ENCODE measurements around the gene IL32.

Gene IL32

GRCh38 chr16:3023415-3023668, 42.1 kb upstream of the IL32 start:
- CTCF ChIA-PET: interaction anchor here (1.2 to 6.5 kb wide), 2 partner anchors 8 to 36 kb away, joined by 4 to 71 read pairs; no protein-coding TSS in a partner anchor
- TF ChIP-seq, protein P1, sequence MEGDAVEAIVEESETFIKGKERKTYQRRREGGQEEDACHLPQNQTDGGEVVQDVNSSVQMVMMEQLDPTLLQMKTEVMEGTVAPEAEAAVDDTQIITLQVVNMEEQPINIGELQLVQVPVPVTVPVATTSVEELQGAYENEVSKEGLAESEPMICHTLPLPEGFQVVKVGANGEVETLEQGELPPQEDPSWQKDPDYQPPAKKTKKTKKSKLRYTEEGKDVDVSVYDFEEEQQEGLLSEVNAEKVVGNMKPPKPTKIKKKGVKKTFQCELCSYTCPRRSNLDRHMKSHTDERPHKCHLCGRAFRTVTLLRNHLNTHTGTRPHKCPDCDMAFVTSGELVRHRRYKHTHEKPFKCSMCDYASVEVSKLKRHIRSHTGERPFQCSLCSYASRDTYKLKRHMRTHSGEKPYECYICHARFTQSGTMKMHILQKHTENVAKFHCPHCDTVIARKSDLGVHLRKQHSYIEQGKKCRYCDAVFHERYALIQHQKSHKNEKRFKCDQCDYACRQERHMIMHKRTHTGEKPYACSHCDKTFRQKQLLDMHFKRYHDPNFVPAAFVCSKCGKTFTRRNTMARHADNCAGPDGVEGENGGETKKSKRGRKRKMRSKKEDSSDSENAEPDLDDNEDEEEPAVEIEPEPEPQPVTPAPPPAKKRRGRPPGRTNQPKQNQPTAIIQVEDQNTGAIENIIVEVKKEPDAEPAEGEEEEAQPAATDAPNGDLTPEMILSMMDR (IDR thresholded peaks at IDR 0.05; ENCODE audit: insufficient read depth, low read length, missing control alignments): no peak
- H3K4me3 ChIP-seq (ENCODE audit: low read depth, low read length): peak overlapping the region; percentile 75
- DNase-seq (ENCODE audit: low read depth, low spot score): no peak
- POLR2A ChIA-PET: interaction anchor here (0.6 to 5.7 kb wide), 6 partner anchors 8 to 111 kb away, joined by 3 to 40 read pairs (median 6); partner anchors contain the start of gene ZNF213

DNA sequence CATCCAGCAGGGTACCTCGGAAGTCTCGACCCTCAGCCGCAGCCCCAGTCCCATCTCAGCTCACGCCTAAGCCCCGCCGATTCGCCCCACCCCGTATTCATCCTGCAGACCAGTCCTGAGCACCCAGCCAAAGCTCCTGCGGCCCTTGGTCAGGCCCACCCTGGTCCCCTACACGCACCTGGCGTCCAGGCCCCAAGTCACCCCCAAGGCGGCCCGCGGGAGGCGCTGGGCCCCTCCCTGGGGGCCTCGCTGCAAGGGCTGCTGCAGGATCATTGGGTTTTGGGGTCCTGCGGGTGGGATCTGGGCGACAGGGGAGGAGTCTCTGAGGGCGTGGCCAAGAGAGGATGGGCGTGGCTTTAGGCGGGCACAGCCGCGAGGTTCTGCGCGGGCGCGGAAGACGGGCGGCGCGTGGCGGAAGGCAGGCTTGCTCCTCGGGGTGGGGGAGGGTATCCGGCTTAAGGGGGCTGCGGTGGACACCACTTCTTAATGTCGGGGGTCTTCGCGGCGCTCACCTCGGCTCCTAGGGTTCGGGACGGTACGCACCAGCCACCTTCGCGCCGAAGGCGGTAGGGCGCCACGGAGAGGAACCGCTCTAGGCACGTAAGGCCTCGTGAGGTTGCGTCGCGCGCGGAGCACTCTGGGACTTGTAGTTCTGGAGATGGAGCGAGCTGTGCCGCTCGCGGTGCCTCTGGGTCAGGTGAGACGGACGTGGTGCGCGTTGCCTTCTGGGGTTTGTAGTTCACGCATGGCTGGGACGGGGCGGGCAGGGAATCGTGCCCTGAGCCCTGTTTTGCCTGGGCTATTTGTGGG, 41.6 kb upstream of the IL32 start, which contains the start of the genes HCFC1R1 and THOC6:
Gene HCFC1R1, minus strand, starts transcription at position 274 of the 810 bp plus-strand sequence. Its CDS starts 1 bp downstream, at position 273.
Gene THOC6, plus strand, starts transcription at position 367 of the 810 bp plus-strand sequence. Its CDS starts 292 bp downstream, at position 659.
- ChIA-PET POLR2A (interaction anchor here (0.6 to 5.7 kb wide), 7 partner anchors 8 to 136 kb away, joined by 3 to 40 read pairs (median 5); partner anchors contain the start of gene ZNF213), CTCF (interaction anchor here (1.2 to 6.5 kb wide), 3 partner anchors 8 to 36 kb away, joined by 4 to 71 read pairs (median 6); no protein-coding TSS in a partner anchor)
- DNase-seq (ENCODE audit: low read depth, low spot score): peak; percentile 80
- peak within 1 kb of the TSS; percentile 75 for H3K4me3 ChIP-seq (ENCODE audit: low read depth, low read length)
- TF ChIP-seq, protein P1 (IDR thresholded peaks at IDR 0.05; ENCODE audit: insufficient read depth, low read length, missing control alignments): no peak

GRCh38 chr16:3025032-3026002, 40.1 kb upstream of the IL32 start:
- CTCF ChIA-PET: interaction anchor here (0.7 to 1.9 kb wide), 2 partner anchors 9 to 20 kb away, joined by 3 to 6 read pairs; no protein-coding TSS in a partner anchor
- no peak for DNase-seq (ENCODE audit: low read depth, low spot score)
- H3K4me3 ChIP-seq (ENCODE audit: low read depth, low read length): no peak overlapping the region
- TF ChIP-seq, protein P1 (IDR thresholded peaks at IDR 0.05; ENCODE audit: insufficient read depth, low read length, missing control alignments): no peak
- POLR2A ChIA-PET: interaction anchor here (1.2 to 5.7 kb wide), 2 partner anchors 6 to 22 kb away, joined by 3 to 40 read pairs; no protein-coding TSS in a partner anchor

GRCh38 chr16:3026003-3026378, 39.4 kb upstream of the IL32 start:
- ChIA-PET POLR2A (interaction anchor here (1.2 kb wide), 1 partner anchor 22 kb away, joined by 3 read pairs; no protein-coding TSS in a partner anchor), CTCF (interaction anchor here (1.9 to 8.8 kb wide), 2 partner anchors 8 to 21 kb away, joined by 6 to 112 read pairs; no protein-coding TSS in a partner anchor)
- H3K4me3 ChIP-seq (ENCODE audit: low read depth, low read length): no peak overlapping the region
- no peak for DNase-seq (ENCODE audit: low read depth, low spot score)
- TF ChIP-seq, protein P1 (IDR thresholded peaks at IDR 0.05; ENCODE audit: insufficient read depth, low read length, missing control alignments): no peak

- H3K4me3 ChIP-seq (ENCODE audit: low read depth, low read length): no peak overlapping the region
- ChIA-PET CTCF (interaction anchor here (1.3 to 9.6 kb wide), 6 partner anchors 15 to 139 kb away, joined by 4 to 169 read pairs (median 58); partner anchors contain the start of genes BICDL2 and MMP25), POLR2A (interaction anchor here (0.6 to 1.3 kb wide), 3 partner anchors 16 to 871 kb away, joined by 3 to 4 read pairs (median 4); partner anchors contain the start of gene TRAF7)
- TF ChIP-seq, protein P1 (IDR thresholded peaks at IDR 0.05; ENCODE audit: insufficient read depth, low read length, missing control alignments): no peak
- no peak for DNase-seq (ENCODE audit: low read depth, low spot score)
These were observed 38.6 kb upstream of the IL32 start for GRCh38 chr16:3026609-3027488.
